T-cell (primary cell): Measurements from ENCODE around the gene CHAD. TPM values are rescaled to one million over a fixed set of nuclear protein-coding genes. Genes with fewer than 3 reads are reported as not detected.

Source experiments
- ATAC-seq, 4 experiments: fragments of 200-7000 bp in 3 of 4; fragments of 150-1000 bp in 1 of 4; cut with Tn5 transposase; replicated peaks in 1 of 4; 1 replicate in 3 of 4; 2 replicates in 1 of 4; pipeline ENCODE4 v1.10.0; 2021; ENCODE audit warnings: moderate library complexity in 3 of 4, mild to moderate bottlenecking in 2 of 4, moderate number of reproducible peaks in 1 of 4
- CTCF ChIA-PET, 2 donors: fragments of 300-600 bp; sonication (Branson Sonifier 250); formaldehyde crosslinking; loops; one replicate each; lab custom pipeline; 2022; ENCODE audit warnings: antibody characterized with exemption in 2 of 2; lab: Charles Lee
- POLR2A ChIA-PET, 2 donors: fragments of 300-600 bp; sonication (Branson Sonifier 250); formaldehyde crosslinking; loops; one replicate each; lab custom pipeline; 2022; ENCODE audit warnings: antibody characterized with exemption in 2 of 2; lab: Charles Lee
- DNase-seq, 35 experiments: peaks; one replicate each; pipeline versions ENCODE4 v3.0.0 to v3.0.0-alpha.2; 2013 to 2023
- H3K27ac ChIP-seq: one replicate; pipeline ENCODE4 v1.5.1; 2013; ENCODE audit warnings: low read length
- H3K27me3 ChIP-seq, 2 experiments: replicated peaks in 1 of 2; 1 replicate in 1 of 2; 2 replicates in 1 of 2; pipeline versions ENCODE4 v1.6.1 to v1.7.0; 2013; ENCODE audit warnings: low read length in 1 of 2, mixed read lengths in 1 of 2; ENCODE audit not compliant: control insufficient read depth in 2 of 2, insufficient read depth in 2 of 2; ENCODE audit errors: extremely low read depth in 1 of 2
- H3K36me3 ChIP-seq, 2 donors: 1 replicate in 1 of 2; 2 replicates in 1 of 2; pipeline versions ENCODE4 v1.6.1 to v1.7.0; 2013; ENCODE audit warnings: low read length in 1 of 2; ENCODE audit not compliant: control insufficient read depth in 2 of 2, insufficient read depth in 1 of 2; ENCODE audit errors: extremely low read depth in 1 of 2
- H3K4me1 ChIP-seq, 2 experiments: 1 replicate in 1 of 2; 2 replicates in 1 of 2; pipeline versions ENCODE4 v1.6.1 to v1.7.0; 2013; ENCODE audit warnings: low read length in 2 of 2, mixed read lengths in 1 of 2; ENCODE audit not compliant: insufficient read depth in 2 of 2, control insufficient read depth in 1 of 2; ENCODE audit errors: extremely low read depth in 1 of 2
- H3K4me3 ChIP-seq, 2 donors: 1 replicate in 1 of 2; 2 replicates in 1 of 2; pipeline versions ENCODE4 v1.5.1 to v1.7.0; 2013; ENCODE audit warnings: mild to moderate bottlenecking in 2 of 2, low read length in 1 of 2, moderate library complexity in 1 of 2; ENCODE audit not compliant: control insufficient read depth in 1 of 2; ENCODE audit errors: extremely low read depth in 1 of 2
- H3K9me3 ChIP-seq: 2 replicates; pipeline ENCODE4 v1.7.0; 2013
- H3K27ac Mint-ChIP-seq, 2 donors: one replicate each; pipeline ENCODE4 v1.8.0; 2020 to 2021; ENCODE audit warnings: mild to moderate bottlenecking in 2 of 2, mixed read lengths in 2 of 2
- H3K27me3 Mint-ChIP-seq, 2 donors: one replicate each; pipeline ENCODE4 v1.8.0; 2021 to 2022; ENCODE audit warnings: mixed read lengths in 2 of 2
- H3K36me3 Mint-ChIP-seq: one replicate; pipeline ENCODE4 v1.8.0; 2021; ENCODE audit warnings: mixed read lengths
- H3K4me1 Mint-ChIP-seq, 3 donors: one replicate each; pipeline ENCODE4 v1.8.0; 2020 to 2022; ENCODE audit warnings: mixed read lengths in 3 of 3, mild to moderate bottlenecking in 1 of 3
- H3K4me3 Mint-ChIP-seq, 3 donors: one replicate each; pipeline ENCODE4 v1.8.0; 2020 to 2022; ENCODE audit warnings: mild to moderate bottlenecking in 3 of 3, mixed read lengths in 3 of 3, moderate library complexity in 3 of 3
- H3K9me3 Mint-ChIP-seq, 3 donors: one replicate each; pipeline ENCODE4 v1.8.0; 2020 to 2022; ENCODE audit warnings: mixed read lengths in 3 of 3
- WGBS: methylation state at CpG from one replicate; pipeline ENCODE4 v1.1.5; 2013; ENCODE audit warnings: missing lambda C conversion rate; ENCODE audit not compliant: insufficient coverage; 5-methylcytosine and 5-hydroxymethylcytosine counted together
- total RNA-seq, 35 experiments: library from RNA in 6 of 35; stranded (reverse) in 6 of 35; fragments of 120-200 nt in 1 of 35; gene quantifications; one replicate each; pipeline versions ENCODE4 v1.2.1 to v1.2.4 and lab custom pipeline; 2013 to 2026

The CHAD gene
- total RNA-seq, 5 donors from 2014 or later (not counting 1 experiment from before 2014, with no cell fraction given), result not detected

DNA sequence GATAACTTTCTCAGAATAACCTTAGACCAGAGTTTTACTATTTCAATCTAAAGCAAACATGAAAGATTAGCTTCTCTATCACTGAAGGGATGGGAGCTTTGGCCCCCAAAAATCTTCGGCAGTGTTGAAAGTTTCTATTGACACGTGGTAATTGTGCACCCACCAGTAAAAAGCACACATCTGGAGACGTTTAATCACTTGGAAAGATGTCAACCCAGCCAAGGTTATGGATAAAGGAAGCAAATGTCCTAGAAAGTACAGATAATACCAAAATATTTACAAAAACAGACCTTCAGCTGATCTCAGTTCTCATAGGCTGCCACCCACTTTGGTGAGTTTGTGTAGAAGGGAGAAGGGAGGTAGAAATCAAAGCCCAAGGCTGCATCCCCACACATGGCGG lies 44.8 kb upstream of the CHAD start:
- H3K27me3 ChIP-seq, result peaks cover 0 to 11% of the 10 kb centered on the region in 2 experiments
- Mint-ChIP-seq H3K9me3 (no peaks in the 10 kb centered on the region), H3K27ac (no peak overlapping the region), H3K36me3 (no peaks in the 10 kb centered on the region), H3K27me3 (no peaks in the 10 kb centered on the region), H3K4me3 (no peak overlapping the region), H3K4me1 (peaks cover 19 to 45% (median 24%) of the 10 kb centered on the region in 3 donors)
- H3K4me3 ChIP-seq, result no peak overlapping the region
- DNase-seq (no peak), ATAC-seq (no peak)
- H3K9me3 ChIP-seq, result no peaks in the 10 kb centered on the region
- H3K36me3 ChIP-seq, result no peaks in the 10 kb centered on the region
- no peak overlapping the region for H3K27ac ChIP-seq
- WGBS, result no CpG with 5 or more reads among the region's 4 CpGs
- CTCF ChIA-PET, result interaction anchor here in 1 of 2 donors (0.6 to 0.7 kb wide), 2 partner anchors 27 to 385 kb away, joined by 3 to 5 read pairs; no protein-coding TSS in a partner anchor
- H3K4me1 ChIP-seq, result peaks cover 5 to 18% of the 10 kb centered on the region in 2 experiments
- POLR2A ChIA-PET, result no interaction called here

GRCh38 chr17:50511058-50511457 lies 42.4 kb upstream of the CHAD start:
- peak overlapping the region; percentile 13 to 50 (median 45) for H3K4me3 Mint-ChIP-seq

DNA sequence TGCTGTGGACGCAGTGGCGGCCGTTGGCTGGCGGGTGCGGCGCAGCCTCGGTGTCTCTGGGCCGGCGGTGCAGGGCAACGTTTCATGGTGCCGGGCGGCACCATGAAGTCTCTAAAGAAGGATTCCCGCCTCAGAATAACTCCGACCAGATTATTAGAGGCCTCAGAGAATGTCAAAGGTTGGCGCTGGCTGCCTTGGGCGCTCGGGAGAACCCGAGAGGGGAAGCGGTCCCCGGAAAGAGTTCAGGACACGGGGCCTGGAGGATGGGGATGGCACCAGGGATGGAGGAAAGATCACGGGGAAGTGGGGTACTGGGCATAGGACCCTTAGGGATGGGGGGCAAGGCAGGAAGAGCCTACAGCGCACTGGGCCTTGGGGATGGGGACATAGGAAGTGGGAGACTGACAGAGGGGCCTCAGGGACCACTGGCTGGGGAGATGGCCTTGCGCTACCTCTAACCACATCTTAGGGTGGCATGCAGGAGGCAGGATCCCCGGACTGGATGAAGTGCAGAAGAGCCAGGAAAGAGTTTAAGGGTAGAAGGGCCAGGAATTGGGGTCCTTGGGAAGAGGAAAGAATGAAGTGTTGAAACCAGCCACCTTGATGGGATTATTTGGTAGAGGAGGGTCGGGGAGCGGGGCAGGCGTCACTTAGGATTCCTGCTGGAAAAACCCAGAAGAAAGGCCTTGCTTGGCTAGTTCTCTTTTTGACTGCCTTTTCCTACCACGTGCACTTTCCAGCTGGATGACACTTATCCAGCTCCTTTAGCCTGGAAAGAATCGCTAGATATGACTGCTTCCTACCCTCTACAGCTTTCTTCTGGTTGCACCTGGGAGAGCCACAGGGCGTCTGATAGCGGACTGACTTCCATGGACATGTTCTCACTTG lies 40.1 kb upstream of the CHAD start:
- Histone ChIP-seq H3K4me3 (peak overlapping the region; percentile 73 to 77), H3K4me1 (peaks cover 9 to 23% of the 10 kb centered on the region in 2 experiments), H3K27ac (peak overlapping the region; percentile 68), H3K27me3 (peaks cover 0 to 10% of the 10 kb centered on the region in 2 experiments), H3K36me3 (no peaks in the 10 kb centered on the region), H3K9me3 (no peaks in the 10 kb centered on the region)
- ChIA-PET CTCF (no interaction called here), POLR2A (interaction anchor here in 1 of 2 donors (0.6 kb wide), 1 partner anchor 187 kb away, joined by 5 read pairs; no protein-coding TSS in a partner anchor)
- no peaks in the 10 kb centered on the region for H3K9me3 Mint-ChIP-seq
- DNase-seq (no peak), ATAC-seq (peak in 1 of 4 experiments; percentile 4)
- WGBS, result 22% methylated on average over 19 of the region's 32 CpGs
- peak overlapping the region in 1 of 2 donors; percentile 88 for H3K27ac Mint-ChIP-seq
- H3K4me1 Mint-ChIP-seq, result peaks cover 24 to 49% (median 25%) of the 10 kb centered on the region in 3 donors
- H3K27me3 Mint-ChIP-seq, result no peaks in the 10 kb centered on the region
- H3K36me3 Mint-ChIP-seq, result no peaks in the 10 kb centered on the region
- H3K4me3 Mint-ChIP-seq, result peak overlapping the region; percentile 74 to 93 (median 89)

More at GRCh38 chr17:50511058-50511457, 42.4 kb upstream of the CHAD start:
- peaks cover 0 to 12% of the 10 kb centered on the region in 2 experiments for H3K27me3 ChIP-seq
- DNase-seq (peak in 12 of 35 experiments; percentile 4 to 55 (median 26)), ATAC-seq (peak; percentile 14 to 38 (median 23))
- H3K27ac Mint-ChIP-seq, result peak overlapping the region; percentile 50 to 77
- ChIA-PET POLR2A (interaction anchor here in 1 of 2 donors (0.6 kb wide), 1 partner anchor 326 kb away, joined by 6 read pairs; no protein-coding TSS in a partner anchor), CTCF (interaction anchor here in 1 of 2 donors (0.6 kb wide), 1 partner anchor 396 kb away, joined by 7 read pairs; no protein-coding TSS in a partner anchor)
- H3K4me1 ChIP-seq, result peaks cover 5 to 23% of the 10 kb centered on the region in 2 experiments
- no peaks in the 10 kb centered on the region for H3K36me3 ChIP-seq
- no peak overlapping the region for H3K27ac ChIP-seq
- no peaks in the 10 kb centered on the region for H3K27me3 Mint-ChIP-seq
- no peaks in the 10 kb centered on the region for H3K9me3 ChIP-seq
- H3K9me3 Mint-ChIP-seq, result no peaks in the 10 kb centered on the region
- 20% methylated on average over 3 of the region's 3 CpGs for WGBS
- no peaks in the 10 kb centered on the region for H3K36me3 Mint-ChIP-seq
- H3K4me3 ChIP-seq, result no peak overlapping the region
- peaks cover 20 to 40% (median 22%) of the 10 kb centered on the region in 3 donors for H3K4me1 Mint-ChIP-seq

DNA sequence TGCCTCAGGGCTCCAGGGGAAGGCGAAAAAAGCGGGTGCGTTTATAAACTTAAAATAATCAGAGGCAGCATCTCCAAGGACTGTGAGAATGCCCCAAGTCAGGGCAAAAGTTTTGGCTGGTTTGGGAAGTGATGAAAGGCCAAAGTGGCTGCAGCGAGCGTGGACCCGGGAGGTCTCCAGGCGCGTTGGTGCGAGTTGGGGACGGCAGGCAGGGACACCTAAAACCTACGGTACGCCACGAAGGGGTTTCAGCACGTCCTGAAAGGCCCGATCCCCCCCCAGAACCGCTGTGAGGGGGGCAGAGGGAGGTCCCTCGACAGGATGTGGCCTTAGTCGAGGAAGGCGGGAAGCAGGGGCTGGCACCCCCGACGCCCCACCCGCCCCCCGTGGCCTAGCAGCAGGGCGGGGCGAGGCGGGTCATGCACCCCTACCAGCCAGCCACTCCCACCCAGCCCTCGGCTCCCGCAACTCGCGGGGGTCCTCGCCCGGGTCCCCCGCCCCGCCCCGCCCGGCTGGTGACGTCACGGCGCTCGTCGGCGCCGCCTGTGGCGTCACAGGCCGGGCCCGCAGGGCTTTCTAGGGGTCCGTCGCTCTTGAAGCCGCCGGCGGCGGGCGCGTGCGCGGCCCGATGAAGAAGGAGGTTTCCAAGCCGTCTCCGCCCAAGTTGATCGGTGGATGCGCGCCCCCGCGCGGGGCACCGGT lies 39.3 kb upstream of the CHAD start, which contains the start of gene MYCBPAP:
Gene MYCBPAP, plus strand, starts transcription at position 569 of the 702 bp plus-strand sequence. CDS start 236 bp downstream, outside the sequence.
- Histone ChIP-seq H3K9me3 (no peaks in the 10 kb centered on the region), H3K27ac (peak within 1 kb of the TSS; percentile 68), H3K4me3 (peak within 1 kb of the TSS; percentile 73 to 77), H3K27me3 (peaks cover 0 to 10% of the 10 kb centered on the region in 2 experiments), H3K4me1 (peaks cover 9 to 23% of the 10 kb centered on the region in 2 experiments), H3K36me3 (no peaks in the 10 kb centered on the region)
- H3K4me3 Mint-ChIP-seq, result peak within 1 kb of the TSS; percentile 75 to 93 (median 89)
- CTCF ChIA-PET, result interaction anchor here in 1 of 2 donors (0.6 kb wide), 1 partner anchor 248 kb away, joined by 4 read pairs; no protein-coding TSS in a partner anchor
- peaks cover 24 to 54% (median 30%) of the 10 kb centered on the region in 3 donors for H3K4me1 Mint-ChIP-seq
- peak within 1 kb of the TSS in 1 of 2 donors; percentile 88 for H3K27ac Mint-ChIP-seq
- no peaks in the 10 kb centered on the region for H3K27me3 Mint-ChIP-seq
- ATAC-seq (peak; percentile 81 to 84 (median 82)), DNase-seq (peak; percentile 32 to 86 (median 74))
- POLR2A ChIA-PET, result no interaction called here
- WGBS, result 10% methylated on average over 61 of the region's 66 CpGs
- H3K36me3 Mint-ChIP-seq, result no peaks in the 10 kb centered on the region
- H3K9me3 Mint-ChIP-seq, result no peaks in the 10 kb centered on the region

DNA sequence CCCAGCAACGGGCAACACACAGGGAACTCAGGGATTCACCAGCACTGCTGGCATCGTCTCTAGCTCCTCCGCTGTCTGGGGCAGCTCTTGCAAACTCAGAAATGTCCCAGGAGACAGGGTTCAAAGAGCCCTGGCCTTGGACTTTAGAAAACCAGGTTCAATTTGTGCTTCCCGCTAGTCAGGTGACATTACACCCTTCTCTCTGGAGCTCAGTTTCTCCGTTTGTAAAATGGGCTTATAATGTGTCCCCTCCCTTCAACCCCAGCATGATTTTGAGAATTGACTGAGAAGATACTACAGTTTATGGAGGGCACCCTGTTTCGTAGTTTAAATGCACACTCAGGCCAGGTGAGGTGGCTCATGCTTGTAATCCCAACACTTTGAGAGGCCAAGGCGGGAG lies 37.6 kb upstream of the CHAD start:
- POLR2A ChIA-PET, result no interaction called here
- Histone ChIP-seq H3K4me1 (peaks cover 9 to 20% of the 10 kb centered on the region in 2 experiments), H3K9me3 (no peaks in the 10 kb centered on the region), H3K27me3 (peaks cover 0 to 14% of the 10 kb centered on the region in 2 experiments), H3K27ac (no peak overlapping the region), H3K36me3 (no peaks in the 10 kb centered on the region), H3K4me3 (no peak overlapping the region)
- Mint-ChIP-seq H3K4me1 (peaks cover 21 to 45% (median 23%) of the 10 kb centered on the region in 3 donors), H3K27ac (no peak overlapping the region), H3K36me3 (no peaks in the 10 kb centered on the region), H3K27me3 (no peaks in the 10 kb centered on the region), H3K9me3 (no peaks in the 10 kb centered on the region), H3K4me3 (no peak overlapping the region)
- CTCF ChIA-PET, result interaction anchor here in 1 of 2 donors (1.2 kb wide), 1 partner anchor 86 kb away, joined by 4 read pairs; no protein-coding TSS in a partner anchor
- WGBS, result 83% methylated on average over 4 of the region's 7 CpGs
- DNase-seq, result no peak
- no peak for ATAC-seq
